ENCODE results near the gene MROH2A.
A peak's percentile ranks its signal among the peaks of the same experiment; 100 is the strongest.

Gene MROH2A

DNA sequence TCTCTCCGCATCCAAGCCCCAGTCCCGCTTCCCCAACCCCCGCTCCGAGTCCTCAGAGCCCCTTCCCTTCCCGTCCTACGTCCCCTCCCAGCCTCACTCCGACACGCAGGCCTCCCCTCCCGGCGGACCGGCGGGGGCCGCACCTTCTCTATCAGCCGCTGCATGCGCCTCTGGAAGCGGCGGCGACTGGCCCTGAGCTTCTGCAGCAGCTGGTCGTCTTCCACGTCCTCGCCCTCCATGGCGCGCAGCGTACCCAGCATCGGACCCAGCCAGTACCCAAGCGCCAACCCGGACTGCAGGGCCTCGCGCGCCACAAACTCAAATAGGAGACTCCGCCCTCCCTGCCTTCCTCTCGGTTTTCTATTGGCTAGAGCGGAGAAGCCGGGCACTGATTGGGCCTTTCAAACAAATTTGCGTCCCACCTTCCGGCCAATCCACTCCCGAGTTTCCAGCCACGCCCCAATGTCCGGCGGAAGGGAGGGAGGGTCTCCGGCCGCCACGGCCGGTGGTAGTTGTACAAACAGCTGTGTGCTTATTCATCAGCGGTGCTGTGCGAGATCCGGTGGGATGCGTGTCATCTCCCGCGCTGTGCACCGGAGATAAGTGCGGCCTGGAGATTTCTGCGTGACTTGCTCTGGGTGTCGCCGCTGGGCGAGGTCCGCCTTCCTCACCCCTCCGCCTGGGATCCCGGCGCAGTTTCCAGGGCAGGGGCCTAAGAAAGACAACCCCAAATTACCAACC is 76.3 kb downstream of the MROH2A start, which contains the start of gene HJURP:
Gene HJURP, minus strand, starts transcription at position 295 of the 741 bp plus-strand sequence. Its CDS starts 35 bp downstream, at position 260.
- peaks cover 8 to 12% of the 10 kb centered on the region in 2 donors for H3K4me1 ChIP-seq (ENCODE audit: control insufficient read depth in 2 of 2, insufficient read depth in 2 of 2, low read length in 2 of 2)
- no peaks in the 10 kb centered on the region for H3K9me3 ChIP-seq (ENCODE audit: control insufficient read depth in 2 of 2, low read length in 2 of 2)
- peak within 1 kb of the TSS; percentile 79 to 90 for H3K4me3 ChIP-seq (ENCODE audit: low read length in 2 of 2)
- no peaks in the 10 kb centered on the region for H3K27me3 ChIP-seq (ENCODE audit: control insufficient read depth in 2 of 2, insufficient read depth in 2 of 2, low read length in 2 of 2)
- H3K36me3 ChIP-seq (ENCODE audit: control insufficient read depth in 2 of 2, insufficient read depth in 2 of 2, low read length in 2 of 2): no peaks in the 10 kb centered on the region
- peak within 1 kb of the TSS; percentile 7 to 50 for H3K27ac ChIP-seq (ENCODE audit: low read depth in 2 of 2, low read length in 2 of 2)
- H3K9ac ChIP-seq (ENCODE audit: low read depth in 1 of 2, low read length in 2 of 2): peak within 1 kb of the TSS; percentile 63 to 66

- H3K9me3 ChIP-seq (ENCODE audit: control insufficient read depth in 2 of 2, low read length in 2 of 2): no peaks in the 10 kb centered on the region
- peaks cover 8 to 12% of the 10 kb centered on the region in 2 donors for H3K4me1 ChIP-seq (ENCODE audit: control insufficient read depth in 2 of 2, insufficient read depth in 2 of 2, low read length in 2 of 2)
- H3K27me3 ChIP-seq (ENCODE audit: control insufficient read depth in 2 of 2, insufficient read depth in 2 of 2, low read length in 2 of 2): no peaks in the 10 kb centered on the region
- no peak overlapping the region for H3K27ac ChIP-seq (ENCODE audit: low read depth in 2 of 2, low read length in 2 of 2)
- H3K9ac ChIP-seq (ENCODE audit: low read depth in 1 of 2, low read length in 2 of 2): peak overlapping the region in 1 of 2 donors; percentile 66
- peak overlapping the region; percentile 79 to 90 for H3K4me3 ChIP-seq (ENCODE audit: low read length in 2 of 2)
- no peaks in the 10 kb centered on the region for H3K36me3 ChIP-seq (ENCODE audit: control insufficient read depth in 2 of 2, insufficient read depth in 2 of 2, low read length in 2 of 2)
Observed at GRCh38 chr2:233855345-233855744, 77.2 kb downstream of the MROH2A start.

DNA sequence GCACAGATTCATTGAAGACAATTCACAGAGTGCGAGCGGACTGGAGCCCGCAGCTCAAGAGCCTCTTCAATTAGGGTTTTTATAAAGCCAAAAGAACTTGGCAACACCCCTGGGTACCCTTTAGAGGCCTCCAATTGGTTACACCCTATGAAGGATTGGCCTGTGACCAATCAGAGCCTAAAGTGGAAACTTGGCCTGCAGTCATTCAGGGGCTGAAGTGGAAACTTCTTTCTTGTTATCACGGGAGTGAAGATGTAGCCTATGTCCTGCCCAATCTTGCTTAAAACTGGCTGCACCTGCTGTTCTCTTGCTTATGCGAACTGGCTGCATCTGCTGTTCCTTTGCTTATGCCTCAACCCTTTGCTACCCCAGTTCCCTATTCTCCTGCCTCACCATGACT is 78.1 kb downstream of the MROH2A start:
- peaks cover 8 to 12% of the 10 kb centered on the region in 2 donors for H3K4me1 ChIP-seq (ENCODE audit: control insufficient read depth in 2 of 2, insufficient read depth in 2 of 2, low read length in 2 of 2)
- H3K27me3 ChIP-seq (ENCODE audit: control insufficient read depth in 2 of 2, insufficient read depth in 2 of 2, low read length in 2 of 2): no peaks in the 10 kb centered on the region
- H3K4me3 ChIP-seq (ENCODE audit: low read length in 2 of 2): no peak overlapping the region
- H3K27ac ChIP-seq (ENCODE audit: low read depth in 2 of 2, low read length in 2 of 2): no peak overlapping the region
- H3K36me3 ChIP-seq (ENCODE audit: control insufficient read depth in 2 of 2, insufficient read depth in 2 of 2, low read length in 2 of 2): no peaks in the 10 kb centered on the region
- no peaks in the 10 kb centered on the region for H3K9me3 ChIP-seq (ENCODE audit: control insufficient read depth in 2 of 2, low read length in 2 of 2)
- H3K9ac ChIP-seq (ENCODE audit: low read depth in 1 of 2, low read length in 2 of 2): no peak overlapping the region

DNA sequence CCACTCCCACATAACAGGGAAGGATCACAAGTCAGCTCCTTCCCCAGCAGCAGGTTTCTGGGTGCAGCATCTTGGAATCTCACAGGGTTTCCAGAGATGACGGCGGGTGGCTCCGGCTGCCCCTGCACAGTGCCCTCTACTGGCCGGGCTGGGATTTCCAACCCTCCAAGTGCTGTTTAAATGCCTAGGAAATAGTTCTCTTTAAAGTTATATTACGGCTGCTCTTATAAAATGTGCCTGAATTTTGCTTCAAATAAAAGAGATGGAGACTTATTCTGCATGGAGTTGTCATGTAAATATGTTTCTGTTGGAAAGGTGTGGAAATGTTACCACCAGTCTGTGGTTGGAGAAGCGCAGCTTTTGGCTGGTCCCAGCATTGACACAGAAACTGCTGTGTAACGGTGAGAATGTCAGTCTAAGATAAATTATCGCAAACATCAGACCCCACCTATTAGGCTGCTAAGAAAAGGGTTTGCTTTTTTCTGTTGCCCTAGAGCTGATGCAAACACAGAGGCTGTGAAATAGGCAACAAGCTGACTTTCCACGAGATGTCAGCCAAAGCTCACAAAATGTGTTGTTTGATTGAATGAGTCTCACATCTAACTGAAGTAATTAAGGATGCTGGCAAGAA is 79.5 kb downstream of the MROH2A start:
- no peak overlapping the region for H3K4me3 ChIP-seq (ENCODE audit: low read length in 2 of 2)
- H3K9ac ChIP-seq (ENCODE audit: low read depth in 1 of 2, low read length in 2 of 2): no peak overlapping the region
- H3K27ac ChIP-seq (ENCODE audit: low read depth in 2 of 2, low read length in 2 of 2): no peak overlapping the region
- H3K4me1 ChIP-seq (ENCODE audit: control insufficient read depth in 2 of 2, insufficient read depth in 2 of 2, low read length in 2 of 2): peaks cover 8 to 12% of the 10 kb centered on the region in 2 donors
- H3K27me3 ChIP-seq (ENCODE audit: control insufficient read depth in 2 of 2, insufficient read depth in 2 of 2, low read length in 2 of 2): no peaks in the 10 kb centered on the region
- no peaks in the 10 kb centered on the region for H3K9me3 ChIP-seq (ENCODE audit: control insufficient read depth in 2 of 2, low read length in 2 of 2)
- no peaks in the 10 kb centered on the region for H3K36me3 ChIP-seq (ENCODE audit: control insufficient read depth in 2 of 2, insufficient read depth in 2 of 2, low read length in 2 of 2)

GRCh38 chr2:233858331-233858730 is 80.2 kb downstream of the MROH2A start:
- no peak overlapping the region for H3K9ac ChIP-seq (ENCODE audit: low read depth in 1 of 2, low read length in 2 of 2)
- no peaks in the 10 kb centered on the region for H3K36me3 ChIP-seq (ENCODE audit: control insufficient read depth in 2 of 2, insufficient read depth in 2 of 2, low read length in 2 of 2)
- H3K27ac ChIP-seq (ENCODE audit: low read depth in 2 of 2, low read length in 2 of 2): no peak overlapping the region
- no peaks in the 10 kb centered on the region for H3K27me3 ChIP-seq (ENCODE audit: control insufficient read depth in 2 of 2, insufficient read depth in 2 of 2, low read length in 2 of 2)
- no peaks in the 10 kb centered on the region for H3K9me3 ChIP-seq (ENCODE audit: control insufficient read depth in 2 of 2, low read length in 2 of 2)
- no peak overlapping the region for H3K4me3 ChIP-seq (ENCODE audit: low read length in 2 of 2)
- peaks cover 6 to 9% of the 10 kb centered on the region in 2 donors for H3K4me1 ChIP-seq (ENCODE audit: control insufficient read depth in 2 of 2, insufficient read depth in 2 of 2, low read length in 2 of 2)

DNA sequence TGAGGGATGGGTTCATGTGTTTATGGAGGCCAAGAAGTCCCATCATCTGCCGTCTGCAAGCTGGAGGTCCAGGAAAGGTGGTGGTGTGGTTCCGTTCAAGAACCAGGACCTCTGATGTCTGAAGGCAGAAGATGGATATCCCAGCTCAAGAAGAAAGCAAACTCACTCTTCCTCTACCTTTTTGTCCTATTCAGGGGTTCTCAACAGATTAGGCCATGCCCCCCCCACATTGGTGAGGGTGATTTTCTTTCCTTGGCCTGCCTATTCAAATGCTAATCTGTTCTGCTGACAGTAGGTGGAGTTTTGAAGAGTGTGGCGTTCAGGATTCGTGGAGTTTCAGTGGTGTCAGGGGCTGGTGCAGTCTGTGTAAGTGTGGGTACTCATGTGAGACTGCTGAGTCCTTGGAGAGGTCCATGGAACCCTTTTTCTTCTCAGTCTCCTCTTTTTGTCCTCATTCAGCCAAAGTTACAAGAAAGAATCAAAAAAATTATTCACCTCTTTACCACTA is 84.2 kb downstream of the MROH2A start:
- Histone ChIP-seq H3K27me3 (ENCODE audit: control insufficient read depth in 2 of 2, insufficient read depth in 2 of 2, low read length in 2 of 2) (no peaks in the 10 kb centered on the region), H3K4me1 (ENCODE audit: control insufficient read depth in 2 of 2, insufficient read depth in 2 of 2, low read length in 2 of 2) (peaks cover 0 to under 1% of the 10 kb centered on the region in 2 donors), H3K27ac (ENCODE audit: low read depth in 2 of 2, low read length in 2 of 2) (no peak overlapping the region), H3K36me3 (ENCODE audit: control insufficient read depth in 2 of 2, insufficient read depth in 2 of 2, low read length in 2 of 2) (no peaks in the 10 kb centered on the region), H3K9ac (ENCODE audit: low read depth in 1 of 2, low read length in 2 of 2) (no peak overlapping the region), H3K4me3 (ENCODE audit: low read length in 2 of 2) (no peak overlapping the region), H3K9me3 (ENCODE audit: control insufficient read depth in 2 of 2, low read length in 2 of 2) (no peaks in the 10 kb centered on the region)

DNA sequence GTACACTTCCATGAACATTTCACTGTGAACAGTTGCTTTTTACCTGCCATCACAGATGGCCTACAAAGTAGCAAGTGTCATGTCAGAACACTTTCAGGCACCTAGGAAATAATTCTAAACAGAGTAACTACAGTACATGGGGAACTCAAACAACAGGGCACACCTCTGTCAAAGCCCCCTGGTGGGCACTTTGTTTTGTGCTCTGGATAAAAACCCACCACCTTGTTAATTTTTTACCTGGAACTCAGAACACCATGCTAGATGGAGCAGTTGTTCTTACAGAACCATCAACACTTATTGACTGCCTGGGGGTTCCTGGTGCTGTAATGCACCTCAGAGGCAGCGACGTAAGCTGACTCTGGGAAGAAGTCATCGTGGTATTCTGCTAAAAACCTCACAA is 87.7 kb downstream of the MROH2A start:
- Histone ChIP-seq H3K4me1 (ENCODE audit: control insufficient read depth in 2 of 2, insufficient read depth in 2 of 2, low read length in 2 of 2) (no peaks in the 10 kb centered on the region), H3K27ac (ENCODE audit: low read depth in 2 of 2, low read length in 2 of 2) (no peak overlapping the region), H3K4me3 (ENCODE audit: low read length in 2 of 2) (no peak overlapping the region), H3K9me3 (ENCODE audit: control insufficient read depth in 2 of 2, low read length in 2 of 2) (no peaks in the 10 kb centered on the region), H3K9ac (ENCODE audit: low read depth in 1 of 2, low read length in 2 of 2) (no peak overlapping the region), H3K27me3 (ENCODE audit: control insufficient read depth in 2 of 2, insufficient read depth in 2 of 2, low read length in 2 of 2) (peaks cover 3 to 4% of the 10 kb centered on the region in 2 donors), H3K36me3 (ENCODE audit: control insufficient read depth in 2 of 2, insufficient read depth in 2 of 2, low read length in 2 of 2) (no peaks in the 10 kb centered on the region)

DNA sequence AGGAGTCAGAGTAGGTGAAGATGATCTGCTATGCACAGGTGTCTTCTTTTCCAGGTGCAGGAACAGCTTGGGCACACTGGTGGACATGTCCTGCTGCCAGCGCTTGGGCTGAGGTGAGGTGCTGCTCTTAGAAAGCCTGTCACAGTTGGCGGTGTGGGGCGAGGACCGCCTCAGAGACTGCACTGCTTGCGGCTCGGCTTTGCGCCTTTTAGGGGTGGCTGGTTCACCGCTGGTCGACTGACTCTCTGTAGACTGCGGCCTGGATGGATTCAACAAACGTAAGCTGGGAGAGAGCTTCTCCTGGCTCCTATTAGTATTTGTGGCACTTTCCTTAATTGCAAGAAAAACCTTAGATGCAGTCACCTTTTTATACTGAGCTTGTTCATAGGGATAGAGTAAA is 88.3 kb downstream of the MROH2A start:
- Histone ChIP-seq H3K36me3 (ENCODE audit: control insufficient read depth in 2 of 2, insufficient read depth in 2 of 2, low read length in 2 of 2) (no peaks in the 10 kb centered on the region), H3K9ac (ENCODE audit: low read depth in 1 of 2, low read length in 2 of 2) (no peak overlapping the region), H3K4me1 (ENCODE audit: control insufficient read depth in 2 of 2, insufficient read depth in 2 of 2, low read length in 2 of 2) (no peaks in the 10 kb centered on the region), H3K4me3 (ENCODE audit: low read length in 2 of 2) (no peak overlapping the region), H3K27ac (ENCODE audit: low read depth in 2 of 2, low read length in 2 of 2) (no peak overlapping the region), H3K9me3 (ENCODE audit: control insufficient read depth in 2 of 2, low read length in 2 of 2) (no peaks in the 10 kb centered on the region), H3K27me3 (ENCODE audit: control insufficient read depth in 2 of 2, insufficient read depth in 2 of 2, low read length in 2 of 2) (peaks cover 3 to 6% of the 10 kb centered on the region in 2 donors)

GRCh38 chr2:233867993-233868532 is 89.9 kb downstream of the MROH2A start, which contains the start of gene MSL3B:
TSS of gene MSL3B (minus strand) at chr2:233868386.
- H3K36me3 ChIP-seq (ENCODE audit: control insufficient read depth in 2 of 2, insufficient read depth in 2 of 2, low read length in 2 of 2): no peaks in the 10 kb centered on the region
- H3K4me3 ChIP-seq (ENCODE audit: low read length in 2 of 2): peak within 1 kb of the TSS; percentile 77 to 89
- H3K27ac ChIP-seq (ENCODE audit: low read depth in 2 of 2, low read length in 2 of 2): peak within 1 kb of the TSS in 1 of 2 donors; percentile 29
- no peaks in the 10 kb centered on the region for H3K4me1 ChIP-seq (ENCODE audit: control insufficient read depth in 2 of 2, insufficient read depth in 2 of 2, low read length in 2 of 2)
- H3K9ac ChIP-seq (ENCODE audit: low read depth in 1 of 2, low read length in 2 of 2): peak within 1 kb of the TSS; percentile 34 to 77
- H3K27me3 ChIP-seq (ENCODE audit: control insufficient read depth in 2 of 2, insufficient read depth in 2 of 2, low read length in 2 of 2): peaks cover 3 to 6% of the 10 kb centered on the region in 2 donors
- H3K9me3 ChIP-seq (ENCODE audit: control insufficient read depth in 2 of 2, low read length in 2 of 2): no peaks in the 10 kb centered on the region

DNA sequence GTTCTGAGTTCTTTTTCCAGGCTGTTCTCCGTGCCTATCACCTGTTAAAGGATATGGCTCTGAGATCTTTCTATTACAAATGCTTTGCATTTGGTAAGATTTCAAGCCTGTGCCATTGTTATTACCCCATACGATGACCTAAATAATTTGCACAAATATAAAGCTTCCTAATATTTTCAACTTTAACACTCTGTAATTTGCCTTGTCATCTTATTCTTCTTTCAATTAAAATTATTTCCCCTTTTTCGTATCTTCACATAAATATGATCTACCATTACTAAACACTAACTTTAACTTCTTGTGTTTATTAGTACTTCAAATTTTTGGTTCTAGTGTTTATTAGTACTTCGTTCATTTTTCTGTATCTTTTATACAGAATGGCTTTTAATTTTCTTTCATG is 93.3 kb downstream of the MROH2A start:
- peaks cover 3 to 9% of the 10 kb centered on the region in 2 donors for H3K27me3 ChIP-seq (ENCODE audit: control insufficient read depth in 2 of 2, insufficient read depth in 2 of 2, low read length in 2 of 2)
- no peaks in the 10 kb centered on the region for H3K9me3 ChIP-seq (ENCODE audit: control insufficient read depth in 2 of 2, low read length in 2 of 2)
- H3K4me3 ChIP-seq (ENCODE audit: low read length in 2 of 2): no peak overlapping the region

More for the DNA sequence above, 93.3 kb downstream of the MROH2A start:
- Histone ChIP-seq H3K36me3 (ENCODE audit: control insufficient read depth in 2 of 2, insufficient read depth in 2 of 2, low read length in 2 of 2) (no peaks in the 10 kb centered on the region), H3K27ac (ENCODE audit: low read depth in 2 of 2, low read length in 2 of 2) (no peak overlapping the region), H3K4me1 (ENCODE audit: control insufficient read depth in 2 of 2, insufficient read depth in 2 of 2, low read length in 2 of 2) (no peaks in the 10 kb centered on the region), H3K9ac (ENCODE audit: low read depth in 1 of 2, low read length in 2 of 2) (no peak overlapping the region)
